T-cell (primary cell): ENCODE measurements around the gene DMXL2. TPM values are rescaled to one million over a fixed set of nuclear protein-coding genes. Genes with fewer than 3 reads are reported as not detected.

Experiments used
- ATAC-seq, 4 experiments: fragments of 200-7000 bp in 3 of 4; fragments of 150-1000 bp in 1 of 4; cut with Tn5 transposase; replicated peaks in 1 of 4; 1 replicate in 3 of 4; 2 replicates in 1 of 4; pipeline ENCODE4 v1.10.0; 2021; ENCODE audit warnings: moderate library complexity in 3 of 4, mild to moderate bottlenecking in 2 of 4, moderate number of reproducible peaks in 1 of 4
- CTCF ChIA-PET, 2 donors: fragments of 300-600 bp; sonication (Branson Sonifier 250); formaldehyde crosslinking; loops; one replicate each; lab custom pipeline; 2022; ENCODE audit warnings: antibody characterized with exemption in 2 of 2; lab: Charles Lee
- POLR2A ChIA-PET, 2 donors: fragments of 300-600 bp; sonication (Branson Sonifier 250); formaldehyde crosslinking; loops; one replicate each; lab custom pipeline; 2022; ENCODE audit warnings: antibody characterized with exemption in 2 of 2; lab: Charles Lee
- DNase-seq, 35 experiments: peaks; one replicate each; pipeline versions ENCODE4 v3.0.0 to v3.0.0-alpha.2; 2013 to 2023
- H3K27ac ChIP-seq: one replicate; pipeline ENCODE4 v1.5.1; 2013; ENCODE audit warnings: low read length
- H3K27me3 ChIP-seq, 2 experiments: replicated peaks in 1 of 2; 1 replicate in 1 of 2; 2 replicates in 1 of 2; pipeline versions ENCODE4 v1.6.1 to v1.7.0; 2013; ENCODE audit warnings: low read length in 1 of 2, mixed read lengths in 1 of 2; ENCODE audit not compliant: control insufficient read depth in 2 of 2, insufficient read depth in 2 of 2; ENCODE audit errors: extremely low read depth in 1 of 2
- H3K36me3 ChIP-seq, 2 donors: 1 replicate in 1 of 2; 2 replicates in 1 of 2; pipeline versions ENCODE4 v1.6.1 to v1.7.0; 2013; ENCODE audit warnings: low read length in 1 of 2; ENCODE audit not compliant: control insufficient read depth in 2 of 2, insufficient read depth in 1 of 2; ENCODE audit errors: extremely low read depth in 1 of 2
- H3K4me1 ChIP-seq, 2 experiments: 1 replicate in 1 of 2; 2 replicates in 1 of 2; pipeline versions ENCODE4 v1.6.1 to v1.7.0; 2013; ENCODE audit warnings: low read length in 2 of 2, mixed read lengths in 1 of 2; ENCODE audit not compliant: insufficient read depth in 2 of 2, control insufficient read depth in 1 of 2; ENCODE audit errors: extremely low read depth in 1 of 2
- H3K4me3 ChIP-seq, 2 donors: 1 replicate in 1 of 2; 2 replicates in 1 of 2; pipeline versions ENCODE4 v1.5.1 to v1.7.0; 2013; ENCODE audit warnings: mild to moderate bottlenecking in 2 of 2, low read length in 1 of 2, moderate library complexity in 1 of 2; ENCODE audit not compliant: control insufficient read depth in 1 of 2; ENCODE audit errors: extremely low read depth in 1 of 2
- H3K9me3 ChIP-seq: 2 replicates; pipeline ENCODE4 v1.7.0; 2013
- H3K27ac Mint-ChIP-seq, 2 donors: one replicate each; pipeline ENCODE4 v1.8.0; 2020 to 2021; ENCODE audit warnings: mild to moderate bottlenecking in 2 of 2, mixed read lengths in 2 of 2
- H3K27me3 Mint-ChIP-seq, 2 donors: one replicate each; pipeline ENCODE4 v1.8.0; 2021 to 2022; ENCODE audit warnings: mixed read lengths in 2 of 2
- H3K36me3 Mint-ChIP-seq: one replicate; pipeline ENCODE4 v1.8.0; 2021; ENCODE audit warnings: mixed read lengths
- H3K4me1 Mint-ChIP-seq, 3 donors: one replicate each; pipeline ENCODE4 v1.8.0; 2020 to 2022; ENCODE audit warnings: mixed read lengths in 3 of 3, mild to moderate bottlenecking in 1 of 3
- H3K4me3 Mint-ChIP-seq, 3 donors: one replicate each; pipeline ENCODE4 v1.8.0; 2020 to 2022; ENCODE audit warnings: mild to moderate bottlenecking in 3 of 3, mixed read lengths in 3 of 3, moderate library complexity in 3 of 3
- H3K9me3 Mint-ChIP-seq, 3 donors: one replicate each; pipeline ENCODE4 v1.8.0; 2020 to 2022; ENCODE audit warnings: mixed read lengths in 3 of 3
- WGBS: methylation state at CpG from one replicate; pipeline ENCODE4 v1.1.5; 2013; ENCODE audit warnings: missing lambda C conversion rate; ENCODE audit not compliant: insufficient coverage; 5-methylcytosine and 5-hydroxymethylcytosine counted together
- total RNA-seq, 35 experiments: library from RNA in 6 of 35; stranded (reverse) in 6 of 35; fragments of 120-200 nt in 1 of 35; gene quantifications; one replicate each; pipeline versions ENCODE4 v1.2.1 to v1.2.4 and lab custom pipeline; 2013 to 2026

DMXL2 gene
- total RNA-seq, 5 donors from 2014 or later (not counting 1 experiment from before 2014, with no cell fraction given): 3.2 to 6.1 (median 4.6) TPM

- peaks cover 0 to 5% of the 10 kb centered on the region in 2 donors for H3K27me3 Mint-ChIP-seq
- no peaks in the 10 kb centered on the region for H3K36me3 ChIP-seq
- H3K27ac Mint-ChIP-seq: no peak overlapping the region
- H3K4me1 ChIP-seq: no peaks in the 10 kb centered on the region
- DNase-seq (peak in 1 of 35 experiments; percentile 7), ATAC-seq (no peak)
- no peaks in the 10 kb centered on the region for H3K9me3 ChIP-seq
- no peaks in the 10 kb centered on the region for H3K36me3 Mint-ChIP-seq
- ChIA-PET CTCF (interaction anchor here (0.8 to 1.8 kb wide), 3 partner anchors 126 to 130 kb away, joined by 4 to 21 read pairs (median 10); no protein-coding TSS in a partner anchor), POLR2A (no interaction called here)
- no peak overlapping the region for H3K4me3 Mint-ChIP-seq
- H3K4me1 Mint-ChIP-seq: no peaks in the 10 kb centered on the region
- H3K27me3 ChIP-seq: no peaks in the 10 kb centered on the region
- H3K27ac ChIP-seq: no peak overlapping the region
- no peaks in the 10 kb centered on the region for H3K9me3 Mint-ChIP-seq
- H3K4me3 ChIP-seq: no peak overlapping the region
- WGBS: 33% methylated on average over 1 of the region's 3 CpGs
Measured at GRCh38 chr15:51647128-51647562, 24.6 kb upstream of the DMXL2 start.

GRCh38 chr15:51642696-51643095 lies 20.1 kb upstream of the DMXL2 start:
- H3K36me3 Mint-ChIP-seq: no peaks in the 10 kb centered on the region
- Histone ChIP-seq H3K27ac (no peak overlapping the region), H3K36me3 (no peaks in the 10 kb centered on the region), H3K4me1 (no peaks in the 10 kb centered on the region), H3K9me3 (no peaks in the 10 kb centered on the region), H3K27me3 (no peaks in the 10 kb centered on the region), H3K4me3 (no peak overlapping the region)
- CTCF ChIA-PET: interaction anchor here (0.7 kb wide), 2 partner anchors 26 to 80 kb away, joined by 5 to 10 read pairs; no protein-coding TSS in a partner anchor
- H3K4me3 Mint-ChIP-seq: no peak overlapping the region
- H3K27ac Mint-ChIP-seq: no peak overlapping the region
- H3K27me3 Mint-ChIP-seq: peaks cover 0 to 3% of the 10 kb centered on the region in 2 donors
- H3K4me1 Mint-ChIP-seq: no peaks in the 10 kb centered on the region
- DNase-seq (no peak), ATAC-seq (no peak)
- H3K9me3 Mint-ChIP-seq: no peaks in the 10 kb centered on the region
- POLR2A ChIA-PET: interaction anchor here in 1 of 2 donors (0.7 kb wide), 1 partner anchor 83 kb away, joined by 6 read pairs; no protein-coding TSS in a partner anchor
- WGBS: no CpG with 5 or more reads among the region's 1 CpG

- no peaks in the 10 kb centered on the region for H3K27me3 ChIP-seq
- peaks cover 0 to 3% of the 10 kb centered on the region in 2 donors for H3K27me3 Mint-ChIP-seq
- no peaks in the 10 kb centered on the region for H3K36me3 ChIP-seq
- no peak overlapping the region for H3K27ac ChIP-seq
- ATAC-seq (no peak), DNase-seq (no peak)
- H3K4me1 ChIP-seq: no peaks in the 10 kb centered on the region
- WGBS: 80% methylated on average over 1 of the region's 4 CpGs
- H3K4me3 Mint-ChIP-seq: no peak overlapping the region
- no peaks in the 10 kb centered on the region for H3K9me3 Mint-ChIP-seq
- H3K4me3 ChIP-seq: no peak overlapping the region
- POLR2A ChIA-PET: no interaction called here
- H3K9me3 ChIP-seq: no peaks in the 10 kb centered on the region
- no peaks in the 10 kb centered on the region for H3K36me3 Mint-ChIP-seq
- CTCF ChIA-PET: interaction anchor here in 1 of 2 donors (1.0 kb wide), 1 partner anchor 9 kb away, joined by 5 read pairs; no protein-coding TSS in a partner anchor
- no peak overlapping the region for H3K27ac Mint-ChIP-seq
- no peaks in the 10 kb centered on the region for H3K4me1 Mint-ChIP-seq
Measured at GRCh38 chr15:51641490-51642130, 19.0 kb upstream of the DMXL2 start.

GRCh38 chr15:51634591-51635198 lies 12.1 kb upstream of the DMXL2 start:
- Mint-ChIP-seq H3K4me1 (no peaks in the 10 kb centered on the region), H3K36me3 (no peaks in the 10 kb centered on the region), H3K9me3 (no peaks in the 10 kb centered on the region), H3K27ac (no peak overlapping the region), H3K27me3 (peaks cover 5 to 18% of the 10 kb centered on the region in 2 donors), H3K4me3 (no peak overlapping the region)
- 28% methylated on average over 2 of the region's 3 CpGs for WGBS
- DNase-seq (no peak), ATAC-seq (no peak)
- H3K27me3 ChIP-seq: peaks cover 0 to 3% of the 10 kb centered on the region in 2 experiments
- ChIA-PET POLR2A (no interaction called here), CTCF (interaction anchor here in 1 of 2 donors (0.9 kb wide), 1 partner anchor 16 kb away, joined by 4 read pairs; no protein-coding TSS in a partner anchor)
- H3K36me3 ChIP-seq: no peaks in the 10 kb centered on the region
- H3K9me3 ChIP-seq: no peaks in the 10 kb centered on the region
- no peak overlapping the region for H3K27ac ChIP-seq
- no peak overlapping the region for H3K4me3 ChIP-seq
- no peaks in the 10 kb centered on the region for H3K4me1 ChIP-seq

- no peaks in the 10 kb centered on the region for H3K9me3 Mint-ChIP-seq
- H3K27me3 ChIP-seq: peaks cover 0 to 3% of the 10 kb centered on the region in 2 experiments
- no peak overlapping the region for H3K27ac ChIP-seq
- no peaks in the 10 kb centered on the region for H3K36me3 Mint-ChIP-seq
- no peak overlapping the region for H3K4me3 Mint-ChIP-seq
- DNase-seq: no peak
- H3K4me1 Mint-ChIP-seq: no peaks in the 10 kb centered on the region
- no peak overlapping the region for H3K4me3 ChIP-seq
- no peaks in the 10 kb centered on the region for H3K4me1 ChIP-seq
- WGBS: no CpG with 5 or more reads among the region's 1 CpG
- ChIA-PET POLR2A (no interaction called here), CTCF (no interaction called here)
- H3K9me3 ChIP-seq: no peaks in the 10 kb centered on the region
- H3K36me3 ChIP-seq: no peaks in the 10 kb centered on the region
- peaks cover 15 to 18% of the 10 kb centered on the region in 2 donors for H3K27me3 Mint-ChIP-seq
- no peak for ATAC-seq
- H3K27ac Mint-ChIP-seq: no peak overlapping the region
Measured at GRCh38 chr15:51629612-51630011, 7.0 kb upstream of the DMXL2 start.

GRCh38 chr15:51625236-51625635 lies 2.7 kb upstream of the DMXL2 start:
- no peaks in the 10 kb centered on the region for H3K9me3 ChIP-seq
- Mint-ChIP-seq H3K9me3 (no peaks in the 10 kb centered on the region), H3K27me3 (peaks cover 16% of the 10 kb centered on the region in 2 donors), H3K27ac (no peak overlapping the region), H3K4me3 (no peak overlapping the region), H3K4me1 (peaks cover 17 to 18% (median 17%) of the 10 kb centered on the region in 3 donors), H3K36me3 (no peaks in the 10 kb centered on the region)
- H3K4me1 ChIP-seq: peaks cover 8 to 15% of the 10 kb centered on the region in 2 experiments
- H3K4me3 ChIP-seq: no peak overlapping the region
- no peaks in the 10 kb centered on the region for H3K36me3 ChIP-seq
- H3K27me3 ChIP-seq: peaks cover 0 to 7% of the 10 kb centered on the region in 2 experiments
- POLR2A ChIA-PET: no interaction called here
- no peak for ATAC-seq
- CTCF ChIA-PET: interaction anchor here in 1 of 2 donors (1.0 kb wide), 1 partner anchor 25 kb away, joined by 3 read pairs; no protein-coding TSS in a partner anchor
- DNase-seq: no peak
- H3K27ac ChIP-seq: no peak overlapping the region
- WGBS: no CpG with 5 or more reads among the region's 1 CpG
